HG03045 (cell line): ENCODE results near the gene PARP11.

Source experiments
- ATAC-seq: cut with Tn5 transposase; IDR thresholded peaks from one replicate; pipeline ENCODE4 v1.9.1; 2021; ENCODE audit warnings: mild to moderate bottlenecking, moderate library complexity; ENCODE audit not compliant: unreplicated experiment

PARP11 gene

DNA sequence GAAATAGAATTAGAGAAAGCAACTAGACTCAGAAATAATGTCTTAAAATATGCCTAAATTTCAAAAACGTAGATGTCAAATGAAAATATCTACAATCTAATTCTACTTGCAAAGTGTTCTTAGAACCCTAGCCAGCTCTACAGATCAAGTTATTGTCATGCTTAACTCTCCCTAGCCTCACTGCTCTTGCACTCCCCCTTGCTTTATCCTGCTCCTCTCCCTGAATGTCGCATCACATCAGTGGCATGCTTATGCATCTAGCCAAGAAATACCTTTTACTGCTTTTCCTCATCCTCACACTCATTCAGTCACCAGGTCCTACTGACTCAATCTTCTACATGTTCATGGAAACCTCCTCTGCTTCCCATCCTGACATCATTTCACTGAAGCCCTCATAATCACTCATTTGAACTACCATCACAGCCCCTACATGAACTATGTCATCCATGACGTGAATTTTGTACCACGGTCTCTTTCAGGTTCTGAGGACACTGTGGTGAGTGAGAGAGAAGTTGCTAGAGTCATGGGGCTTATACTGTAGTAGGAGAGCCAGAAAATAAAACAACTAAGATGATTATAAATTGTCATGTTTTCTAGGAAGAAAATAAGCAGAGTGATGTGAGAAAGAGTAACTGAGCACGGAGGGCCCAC lies 97.7 kb downstream of the PARP11 start:
- no peak for ATAC-seq

DNA sequence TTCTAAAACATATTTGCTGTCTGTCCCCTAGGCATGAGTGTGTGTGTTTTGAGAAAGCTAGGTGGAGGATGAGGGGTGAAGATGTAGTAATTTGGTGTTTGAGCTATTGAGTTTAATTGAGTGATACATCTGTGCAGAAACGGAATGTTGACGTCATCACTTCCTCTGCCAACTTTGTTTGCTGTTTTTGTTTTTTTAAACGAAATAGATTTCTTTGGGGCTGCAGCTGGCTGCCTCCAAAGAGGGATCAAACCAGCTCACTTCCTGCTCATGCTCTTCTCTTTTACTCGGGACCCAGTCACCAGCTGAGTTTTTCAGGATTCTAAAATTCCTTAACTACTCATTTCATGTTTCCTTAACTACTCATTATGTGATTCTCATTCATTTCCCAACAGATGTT lies 100.8 kb downstream of the PARP11 start:
- no peak for ATAC-seq

DNA sequence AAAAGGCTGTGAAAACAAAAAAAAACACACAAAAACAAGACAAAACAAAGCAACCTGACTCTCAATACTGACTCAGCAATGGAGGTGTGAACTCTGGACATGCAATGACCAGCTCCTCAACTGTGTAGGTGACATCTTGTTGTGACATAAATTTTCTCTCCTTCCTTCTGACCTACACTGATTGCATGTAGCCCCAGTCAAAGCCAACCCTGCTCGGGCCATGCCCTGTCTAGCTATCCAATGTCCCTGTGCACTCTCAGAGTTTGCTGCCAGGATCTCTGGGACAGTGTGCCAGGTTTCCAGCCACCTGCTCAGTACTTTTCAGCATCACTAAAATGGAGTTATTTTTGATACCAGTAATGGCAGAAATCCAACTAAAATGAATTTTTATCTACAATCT lies 101.3 kb downstream of the PARP11 start:
- no peak for ATAC-seq

DNA sequence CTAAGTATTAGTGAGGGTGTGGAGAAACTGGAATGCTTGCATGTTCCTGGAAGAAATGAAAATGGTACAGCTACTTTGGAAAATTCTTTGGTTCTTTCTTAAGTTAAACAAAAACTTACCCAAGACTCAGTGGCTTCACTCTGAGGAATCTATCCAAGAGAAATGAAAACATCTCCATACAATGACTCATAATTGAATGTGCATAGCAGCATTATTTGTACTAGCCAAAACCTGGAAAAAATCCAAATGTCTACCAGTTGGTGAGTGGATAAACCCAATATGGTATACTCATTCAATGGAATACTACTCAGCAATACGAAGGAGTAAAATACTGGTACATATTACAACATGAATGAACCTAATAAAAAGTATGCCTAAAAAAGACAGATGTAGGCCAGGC lies 102.3 kb downstream of the PARP11 start:
- ATAC-seq, result no peak

DNA sequence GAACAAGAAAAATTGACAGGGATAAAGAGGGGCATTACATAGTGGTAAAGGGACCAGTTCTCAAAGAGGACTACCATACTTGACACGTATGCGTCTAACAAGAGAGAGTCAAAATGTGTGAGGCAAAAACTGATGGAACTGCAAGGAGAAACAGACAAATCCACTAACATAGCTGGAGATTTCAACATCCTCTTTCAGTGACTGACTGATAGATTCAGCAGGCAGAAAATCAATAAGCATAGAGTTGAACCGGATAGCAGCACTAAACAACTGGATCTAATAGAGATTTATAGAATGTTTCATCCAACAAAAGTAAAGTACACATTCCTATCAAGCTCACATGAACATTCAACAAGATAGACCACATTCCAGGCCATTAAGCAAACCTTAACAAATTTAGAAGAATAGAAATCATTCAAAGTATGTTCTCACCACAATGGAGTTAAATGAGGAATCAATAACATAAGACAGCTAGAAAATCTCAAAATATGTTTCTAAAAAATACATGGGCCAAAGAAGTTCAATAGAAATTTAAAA lies 104.2 kb downstream of the PARP11 start:
- ATAC-seq, result no peak

DNA sequence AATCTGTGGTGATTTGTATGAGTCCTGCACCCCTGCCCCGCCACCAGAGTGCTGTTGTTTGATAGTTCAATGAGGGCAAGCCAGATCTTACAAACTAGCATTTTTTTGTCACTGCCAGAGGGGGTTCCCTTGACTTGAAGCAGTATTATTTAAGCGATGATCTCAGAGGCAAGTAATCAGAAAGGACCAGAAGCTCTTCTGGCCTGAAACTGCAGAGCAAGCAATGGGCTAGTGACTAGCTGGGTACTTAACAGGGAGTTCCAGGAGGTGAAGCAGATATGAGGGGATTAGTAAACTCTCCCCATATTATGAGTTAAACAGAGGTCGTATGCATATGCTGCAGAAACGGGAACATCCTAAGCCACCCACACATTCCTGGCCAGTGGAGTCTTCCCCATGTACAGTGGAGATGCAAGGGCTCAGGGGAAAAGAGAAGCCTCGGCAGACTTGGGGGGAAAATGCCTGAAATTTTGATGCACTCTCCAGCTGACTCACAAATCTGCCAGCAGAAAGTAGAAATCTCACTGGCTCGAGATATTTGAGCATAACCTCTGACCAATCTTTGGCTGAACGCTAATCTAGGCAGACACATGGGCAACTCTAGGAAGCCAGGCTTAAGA lies 112.0 kb downstream of the PARP11 start:
- ATAC-seq, result no peak

DNA sequence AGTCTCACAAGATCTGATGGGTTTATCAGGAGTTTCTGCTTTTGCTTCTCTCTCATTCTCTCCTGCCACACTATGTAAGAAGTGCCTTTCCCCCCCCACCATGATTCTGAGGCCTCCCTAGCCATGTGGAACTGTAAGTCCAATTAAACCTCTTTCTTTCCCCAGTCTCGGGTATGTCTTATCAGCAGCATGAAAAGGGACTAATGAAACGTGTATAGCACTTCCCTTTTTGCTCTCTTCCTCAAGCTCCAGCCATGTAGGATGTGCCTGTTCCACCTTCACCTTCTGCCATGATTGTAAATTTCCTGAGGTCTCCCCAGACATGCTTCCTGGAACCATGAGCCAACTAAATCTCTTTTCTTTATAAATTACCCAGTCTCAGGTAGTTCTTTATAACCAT lies 113.3 kb downstream of the PARP11 start:
- no peak for ATAC-seq
